Vagina (tissue), 2 donors: Measurements from ENCODE around the gene ZBTB7C. TPM values are rescaled to one million over a fixed set of nuclear protein-coding genes. Genes with fewer than 3 reads are reported as not detected.

ENCODE experiments used
- DNase-seq, 2 donors: peaks; one replicate each; pipeline ENCODE4 v3.0.0-alpha.2; 2017; ENCODE audit errors: extremely low spot score in 2 of 2
- H3K27ac ChIP-seq: fragments of 200-600 bp; sonication (generic); one replicate; pipeline ENCODE4 v1.5.1; 2019
- H3K27me3 ChIP-seq: fragments of 200-600 bp; sonication (generic); one replicate; pipeline ENCODE4 v1.5.1; 2019
- H3K36me3 ChIP-seq, 2 donors: fragments of 200-600 bp; sonication (generic); one replicate each; pipeline ENCODE4 v1.5.1; 2017 to 2019
- H3K4me1 ChIP-seq: fragments of 200-600 bp; sonication (generic); one replicate; pipeline ENCODE4 v1.5.1; 2019
- H3K4me3 ChIP-seq, 2 donors: fragments of 200-600 bp; sonication (generic); 1 replicate in 1 of 2; 2 replicates in 1 of 2; pipeline ENCODE4 v1.5.1; 2016 to 2019
- H3K9me3 ChIP-seq: fragments of 200-600 bp; sonication (generic); one replicate; pipeline ENCODE4 v1.5.1; 2019
- POLR2A ChIP-seq, 2 donors: fragments of 450-650 bp; IDR thresholded peaks; one replicate each; pipeline ENCODE4 v1.6.1; 2017; ENCODE audit warnings: antibody characterized with exemption in 2 of 2, mild to moderate bottlenecking in 2 of 2, moderate library complexity in 2 of 2
- POLR2AphosphoS5 ChIP-seq, 2 donors: sonication (generic); formaldehyde crosslinking; IDR thresholded peaks; one replicate each; pipeline ENCODE4 v1.9.0; 2017; ENCODE audit warnings: antibody characterized with exemption in 2 of 2, mild to moderate bottlenecking in 2 of 2, low read depth in 1 of 2; ENCODE audit not compliant: insufficient read depth in 1 of 2
- intact Hi-C: fragments of 100-400 bp; cut with DNase I; formaldehyde crosslinking; loops from one replicate; pipeline ENCODE4 v1.15.1; 2023
- total RNA-seq: library from RNA; depleted of rRNA; stranded (reverse); fragments of >200 nt; gene quantifications from one replicate; pipeline ENCODE4 v1.2.3, GENCODE V29; 2016
- TF ChIP-seq, protein P1 (sequence below), 3 experiments: fragments of 450-650 bp in 2 of 3; fragments of 200-600 bp in 1 of 3; sonication (generic) in 1 of 3; IDR thresholded peaks; one replicate each; pipeline ENCODE4 v1.5.1; 2017 to 2019; ENCODE audit warnings: antibody characterized with exemption in 3 of 3, mild to moderate bottlenecking in 2 of 3, moderate library complexity in 2 of 3

The ZBTB7C gene
- total RNA-seq, 1 donor from 2014 or later = 40.5 TPM

GRCh38 chr18:48066225-48066652, 342.9 kb downstream of the ZBTB7C start:
- intact Hi-C loops = no loop called here
- Histone ChIP-seq H3K9me3 (no peaks in the 10 kb centered on the region), H3K27ac (no peak overlapping the region), H3K4me3 (no peak overlapping the region), H3K4me1 (peaks cover 40% of the 10 kb centered on the region), H3K36me3 (no peaks in the 10 kb centered on the region), H3K27me3 (no peaks in the 10 kb centered on the region)
- TF ChIP-seq POLR2A (IDR thresholded peaks at IDR 0.05) = no peak
- no peak for TF ChIP-seq POLR2AphosphoS5 (IDR thresholded peaks at IDR 0.05; ENCODE audit: insufficient read depth in 1 of 2, low read depth in 1 of 2)
- TF ChIP-seq, protein P1, sequence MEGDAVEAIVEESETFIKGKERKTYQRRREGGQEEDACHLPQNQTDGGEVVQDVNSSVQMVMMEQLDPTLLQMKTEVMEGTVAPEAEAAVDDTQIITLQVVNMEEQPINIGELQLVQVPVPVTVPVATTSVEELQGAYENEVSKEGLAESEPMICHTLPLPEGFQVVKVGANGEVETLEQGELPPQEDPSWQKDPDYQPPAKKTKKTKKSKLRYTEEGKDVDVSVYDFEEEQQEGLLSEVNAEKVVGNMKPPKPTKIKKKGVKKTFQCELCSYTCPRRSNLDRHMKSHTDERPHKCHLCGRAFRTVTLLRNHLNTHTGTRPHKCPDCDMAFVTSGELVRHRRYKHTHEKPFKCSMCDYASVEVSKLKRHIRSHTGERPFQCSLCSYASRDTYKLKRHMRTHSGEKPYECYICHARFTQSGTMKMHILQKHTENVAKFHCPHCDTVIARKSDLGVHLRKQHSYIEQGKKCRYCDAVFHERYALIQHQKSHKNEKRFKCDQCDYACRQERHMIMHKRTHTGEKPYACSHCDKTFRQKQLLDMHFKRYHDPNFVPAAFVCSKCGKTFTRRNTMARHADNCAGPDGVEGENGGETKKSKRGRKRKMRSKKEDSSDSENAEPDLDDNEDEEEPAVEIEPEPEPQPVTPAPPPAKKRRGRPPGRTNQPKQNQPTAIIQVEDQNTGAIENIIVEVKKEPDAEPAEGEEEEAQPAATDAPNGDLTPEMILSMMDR (IDR thresholded peaks at IDR 0.05) = no peak
- no peak for DNase-seq

DNA sequence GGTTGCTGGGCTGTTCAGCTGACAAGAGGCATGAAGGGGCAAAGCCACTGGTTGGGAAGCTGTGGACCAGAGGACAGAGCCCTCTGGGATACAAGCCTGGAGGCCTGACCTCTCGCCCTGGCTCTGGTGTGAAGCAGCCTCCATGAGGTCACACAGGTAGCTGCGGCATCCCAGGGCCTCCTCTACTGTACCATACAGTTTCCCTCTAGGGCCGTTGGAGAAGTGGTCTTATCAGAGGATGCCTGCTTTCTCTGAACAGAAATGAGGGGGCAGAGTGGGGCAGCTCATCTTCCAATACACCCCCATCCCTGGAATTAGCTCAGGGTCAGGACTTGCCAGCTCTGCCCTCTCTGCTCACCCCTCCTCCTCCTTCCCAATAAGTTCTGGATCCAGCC, 343.6 kb downstream of the ZBTB7C start:
- no peak overlapping the region for H3K4me3 ChIP-seq
- H3K36me3 ChIP-seq = no peaks in the 10 kb centered on the region
- H3K27me3 ChIP-seq = no peaks in the 10 kb centered on the region
- no peak for DNase-seq
- TF ChIP-seq, protein P1 (IDR thresholded peaks at IDR 0.05) = no peak
- TF ChIP-seq POLR2A (IDR thresholded peaks at IDR 0.05) (no peak), POLR2AphosphoS5 (IDR thresholded peaks at IDR 0.05; ENCODE audit: insufficient read depth in 1 of 2, low read depth in 1 of 2) (no peak)
- intact Hi-C loops = no loop called here
- H3K27ac ChIP-seq = no peak overlapping the region
- H3K4me1 ChIP-seq = peaks cover 46% of the 10 kb centered on the region
- no peaks in the 10 kb centered on the region for H3K9me3 ChIP-seq

- intact Hi-C loops = no loop called here
- TF ChIP-seq, protein P1 (IDR thresholded peaks at IDR 0.05) = no peak
- no peak for TF ChIP-seq POLR2AphosphoS5 (IDR thresholded peaks at IDR 0.05; ENCODE audit: insufficient read depth in 1 of 2, low read depth in 1 of 2)
- no peak for TF ChIP-seq POLR2A (IDR thresholded peaks at IDR 0.05)
- H3K27me3 ChIP-seq = no peaks in the 10 kb centered on the region
- no peak overlapping the region for H3K4me3 ChIP-seq
- no peaks in the 10 kb centered on the region for H3K9me3 ChIP-seq
- no peak overlapping the region for H3K27ac ChIP-seq
- H3K36me3 ChIP-seq = no peaks in the 10 kb centered on the region
- peaks cover 52% of the 10 kb centered on the region for H3K4me1 ChIP-seq
- DNase-seq = no peak
These were observed 344.1 kb downstream of the ZBTB7C start for GRCh38 chr18:48064978-48065600.

GRCh38 chr18:48061781-48062570, 347.2 kb downstream of the ZBTB7C start:
- H3K4me1 ChIP-seq = peaks cover 62% of the 10 kb centered on the region
- H3K36me3 ChIP-seq = no peaks in the 10 kb centered on the region
- no peak for DNase-seq
- H3K27ac ChIP-seq = peak overlapping the region; percentile 67
- no peak overlapping the region for H3K4me3 ChIP-seq
- intact Hi-C loops = no loop called here
- no peaks in the 10 kb centered on the region for H3K27me3 ChIP-seq
- TF ChIP-seq, protein P1 (IDR thresholded peaks at IDR 0.05) = no peak
- no peak for TF ChIP-seq POLR2A (IDR thresholded peaks at IDR 0.05)
- TF ChIP-seq POLR2AphosphoS5 (IDR thresholded peaks at IDR 0.05; ENCODE audit: insufficient read depth in 1 of 2, low read depth in 1 of 2) = no peak
- no peaks in the 10 kb centered on the region for H3K9me3 ChIP-seq

GRCh38 chr18:48060970-48061369, 348.2 kb downstream of the ZBTB7C start:
- H3K4me1 ChIP-seq = peaks cover 52% of the 10 kb centered on the region
- no peaks in the 10 kb centered on the region for H3K9me3 ChIP-seq
- no peak for DNase-seq
- no peak for TF ChIP-seq POLR2A (IDR thresholded peaks at IDR 0.05)
- no peak for TF ChIP-seq POLR2AphosphoS5 (IDR thresholded peaks at IDR 0.05; ENCODE audit: insufficient read depth in 1 of 2, low read depth in 1 of 2)
- TF ChIP-seq, protein P1 (IDR thresholded peaks at IDR 0.05) = no peak
- no peaks in the 10 kb centered on the region for H3K36me3 ChIP-seq
- H3K27me3 ChIP-seq = no peaks in the 10 kb centered on the region
- peak overlapping the region; percentile 67 for H3K27ac ChIP-seq
- H3K4me3 ChIP-seq = no peak overlapping the region
- intact Hi-C loops = no loop called here
